IMR-90 (cell line): ENCODE results near the gene SPINK5. TPM values are rescaled to one million over a fixed set of nuclear protein-coding genes. Genes with fewer than 3 reads are reported as not detected.

Source experiments
- ATAC-seq: fragments of 200-7000 bp; cut with Tn5 transposase; 2 replicates; pipeline ENCODE4 v1.9.1; 2020; ENCODE audit warnings: low read depth, mild to moderate bottlenecking, moderate library complexity
- BruUV-seq: library from RNA; stranded (reverse); fragments of 400-500 nt; replicated peaks from 2 replicates; lab custom pipeline; 2021; lab: Mats Ljungman, UMichigan
- CTCF ChIA-PET: fragments of 300-600 bp; formaldehyde crosslinking; extraction: SDS; loops from one replicate; lab custom pipeline; 2021; ENCODE audit warnings: antibody characterized with exemption; lab: Yijun Ruan, JAX
- POLR2A ChIA-PET: fragments of 300-600 bp; sonication (Branson Sonifier 250); formaldehyde crosslinking; loops from one replicate; lab custom pipeline; 2022; ENCODE audit warnings: antibody characterized with exemption; ENCODE audit not compliant: unreplicated experiment; lab: Charles Lee
- DNase-seq: peaks from one replicate; pipeline ENCODE4 v3.0.0; 2013
- H2AFZ ChIP-seq: replicated peaks from 2 replicates; pipeline ENCODE3; 2013; ENCODE audit warnings: low read length, mild to moderate bottlenecking; ENCODE audit not compliant: poor library complexity
- H2AK5ac ChIP-seq: 2 replicates; pipeline ENCODE4 v1.6.1; 2013; ENCODE audit warnings: low read depth, low read length, inconsistent platforms
- H2AK9ac ChIP-seq: replicated peaks from 2 replicates; pipeline ENCODE3; 2013; ENCODE audit warnings: mild to moderate bottlenecking, low read depth, low read length, moderate library complexity; ENCODE audit not compliant: poor library complexity
- H2BK120ac ChIP-seq: 2 replicates; pipeline ENCODE4 v1.6.1; 2013; ENCODE audit warnings: low read depth, low read length, inconsistent platforms
- H2BK15ac ChIP-seq: 3 replicates; pipeline ENCODE4 v1.6.1; 2013; ENCODE audit warnings: low read depth, low read length, inconsistent platforms
- H2BK20ac ChIP-seq: 2 replicates; pipeline ENCODE4 v1.6.1; 2013; ENCODE audit warnings: low read depth, mild to moderate bottlenecking, inconsistent platforms, low read length, moderate library complexity
- H2BK5ac ChIP-seq: 2 replicates; pipeline ENCODE4 v1.6.1; 2013; ENCODE audit warnings: mild to moderate bottlenecking, low read depth, low read length, inconsistent platforms; ENCODE audit not compliant: poor library complexity, severe bottlenecking
- H3K14ac ChIP-seq: replicated peaks from 2 replicates; pipeline ENCODE4 v1.6.1; 2013; ENCODE audit warnings: low read depth, low read length, inconsistent platforms
- H3K18ac ChIP-seq: 2 replicates; pipeline ENCODE4 v1.6.1; 2013; ENCODE audit warnings: low read depth, low read length, control low read depth
- H3K23ac ChIP-seq: 2 replicates; pipeline ENCODE4 v1.6.1; 2013; ENCODE audit warnings: low read depth, low read length, inconsistent platforms
- H3K27ac ChIP-seq: 2 replicates; pipeline ENCODE4 v1.5.1; 2013; ENCODE audit warnings: mild to moderate bottlenecking, control low read depth, low read length; ENCODE audit not compliant: insufficient read depth
- H3K27me3 ChIP-seq: 2 replicates; pipeline ENCODE4 v1.6.1; 2013; ENCODE audit warnings: low read length; ENCODE audit not compliant: control insufficient read depth, insufficient read depth
- H3K36me3 ChIP-seq: 2 replicates; pipeline ENCODE4 v1.6.1; 2013; ENCODE audit warnings: low read length, mixed read lengths; ENCODE audit not compliant: control insufficient read depth, insufficient read depth
- H3K4ac ChIP-seq: 2 replicates; pipeline ENCODE4 v1.6.1; 2013; ENCODE audit warnings: low read depth, low read length, inconsistent platforms
- H3K4me1 ChIP-seq: 2 replicates; pipeline ENCODE4 v1.6.1; 2013; ENCODE audit warnings: low read length, mixed read lengths; ENCODE audit not compliant: control insufficient read depth, insufficient read depth
- H3K4me2 ChIP-seq: 2 replicates; pipeline ENCODE4 v1.6.1; 2013; ENCODE audit warnings: low read depth, mild to moderate bottlenecking, control low read depth, low read length, moderate library complexity
- H3K4me3 ChIP-seq: 2 replicates; pipeline ENCODE4 v1.5.1; 2013; ENCODE audit warnings: low read depth, mild to moderate bottlenecking, control low read depth, low read length, moderate library complexity; ENCODE audit not compliant: insufficient read depth
- H3K56ac ChIP-seq: 2 replicates; pipeline ENCODE4 v1.6.1; 2013; ENCODE audit warnings: low read length, inconsistent platforms; ENCODE audit not compliant: insufficient read depth; ENCODE audit errors: extremely low read depth
- H3K79me1 ChIP-seq, 2 experiments: 2 replicates each; pipeline ENCODE4 v1.6.1; 2013; ENCODE audit warnings: low read length in 2 of 2, inconsistent platforms in 1 of 2, low read depth in 1 of 2
- H3K9ac ChIP-seq: 2 replicates; pipeline ENCODE4 v1.6.1; 2013; ENCODE audit warnings: low read depth, low read length, control low read depth
- H3K9me1 ChIP-seq: 2 replicates; pipeline ENCODE4 v1.6.1; 2013; ENCODE audit warnings: low read length, inconsistent platforms; ENCODE audit not compliant: insufficient read depth
- H3K9me3 ChIP-seq: 2 replicates; pipeline ENCODE4 v1.6.1; 2013; ENCODE audit warnings: low read length; ENCODE audit not compliant: control insufficient read depth, insufficient read depth
- H4K20me1 ChIP-seq: 2 replicates; pipeline ENCODE4 v1.6.1; 2013; ENCODE audit warnings: low read length, inconsistent platforms; ENCODE audit not compliant: insufficient read depth
- H4K5ac ChIP-seq: 2 replicates; pipeline ENCODE4 v1.6.1; 2013; ENCODE audit warnings: mild to moderate bottlenecking, low read depth, low read length, control low read depth
- H4K8ac ChIP-seq, 2 experiments: 2 replicates each; pipeline ENCODE4 v1.6.1; 2013; ENCODE audit warnings: low read depth in 2 of 2, low read length in 2 of 2, control low read depth in 1 of 2, inconsistent platforms in 1 of 2
- H4K91ac ChIP-seq: 2 replicates; pipeline ENCODE4 v1.6.1; 2013; ENCODE audit warnings: low read depth, low read length, inconsistent platforms; ENCODE audit not compliant: insufficient read depth
- BHLHE40 ChIP-seq: fragments of 150-350 bp; IDR thresholded peaks from 2 replicates; pipeline ENCODE4 v1.6.1; 2016; ENCODE audit warnings: mild to moderate bottlenecking, low read depth, low read length
- CEBPB ChIP-seq: IDR thresholded peaks from 2 replicates; pipeline ENCODE4 v1.6.1; 2012; ENCODE audit warnings: low read depth, low read length, improper control_type of control experiment
- CHD1 ChIP-seq: IDR thresholded peaks from 2 replicates; pipeline ENCODE4 v1.6.1; 2012; ENCODE audit warnings: low read depth, low read length, improper control_type of control experiment
- MAFK ChIP-seq: IDR thresholded peaks from 2 replicates; pipeline ENCODE4 v1.6.1; 2012; ENCODE audit warnings: low read depth, low read length, improper control_type of control experiment
- MAZ ChIP-seq: IDR thresholded peaks from 2 replicates; pipeline ENCODE4 v1.6.1; 2012; ENCODE audit warnings: low read depth, mild to moderate bottlenecking, low read length, improper control_type of control experiment, moderate library complexity, borderline replicate concordance
- NFE2L2 ChIP-seq: fragments of 150-350 bp; IDR thresholded peaks from 2 replicates; pipeline ENCODE4 v1.6.1; 2016; ENCODE audit warnings: low read depth, mild to moderate bottlenecking, low read length
- RAD21 ChIP-seq: IDR thresholded peaks from 2 replicates; pipeline ENCODE4 v1.6.1; 2012; ENCODE audit warnings: low read length, improper control_type of control experiment
- RCOR1 ChIP-seq: IDR thresholded peaks from 2 replicates; pipeline ENCODE4 v1.6.1; 2012; ENCODE audit warnings: mild to moderate bottlenecking, low read length, improper control_type of control experiment; ENCODE audit not compliant: insufficient replicate concordance
- RFX5 ChIP-seq: IDR thresholded peaks from 2 replicates; pipeline ENCODE4 v1.8.0; 2012; ENCODE audit warnings: low read depth, mild to moderate bottlenecking, low read length, moderate library complexity
- SMC3 ChIP-seq: fragments of 150-350 bp; IDR thresholded peaks from 2 replicates; pipeline ENCODE4 v1.6.1; 2016; ENCODE audit warnings: low read depth, mild to moderate bottlenecking, antibody characterized with exemption, low read length, moderate library complexity
- USF2 ChIP-seq: fragments of 150-350 bp; IDR thresholded peaks from 2 replicates; pipeline ENCODE4 v1.6.1; 2017; ENCODE audit warnings: mild to moderate bottlenecking, antibody characterized with exemption, low read length, low read depth
- dilution Hi-C: fragments of 300-500 bp; cut with HindIII; formaldehyde crosslinking; loops from one replicate; pipeline ENCODE4 v1.14.3; 2018; ENCODE audit warnings: low sequenced_read_pairs; ENCODE audit not compliant: unreplicated experiment
- in situ Hi-C: fragments of 300-500 bp; cut with MboI; formaldehyde crosslinking; loops from 3 replicates; pipeline ENCODE4 v1.14.3; 2019; ENCODE audit warnings: low sequenced_read_pairs, inconsistent platforms, mixed read lengths
- intact Hi-C: fragments of 100-400 bp; cut with micrococcal nuclease; formaldehyde crosslinking; loops from 2 replicates; pipeline ENCODE4 v1.10.0; 2022
- polyA plus RNA-seq, 3 experiments: library from polyadenylated mRNA; depleted of rRNA; stranded (reverse); fragments of >200 nt; gene quantifications; 2 replicates each; pipeline ENCODE4 v1.2.3, GENCODE V29; 2012; ENCODE audit warnings: low replicate concordance in 1 of 3
- total RNA-seq: library from RNA; depleted of rRNA; stranded (reverse); fragments of >200 nt; gene quantifications from 2 replicates; pipeline ENCODE4 v1.2.3, GENCODE V29; 2012
- TF ChIP-seq, protein P1 (sequence below): fragments of 150-350 bp; IDR thresholded peaks from 2 replicates; pipeline ENCODE4 v1.6.1; 2016; ENCODE audit warnings: low read depth, mild to moderate bottlenecking, low read length, moderate library complexity, borderline replicate concordance
- TF ChIP-seq, protein P2 (sequence below): conservative IDR thresholded peaks from 2 replicates; pipeline ENCODE4 v1.5.1; 2012; ENCODE audit warnings: mild to moderate bottlenecking, low read depth, low read length, improper control_type of control experiment

Gene SPINK5
- total and polyA plus RNA-seq, 2 of the 4 experiments (the other 2 are of a cell fraction), result not detected

GRCh38 chr5:148145916-148146315, 82.1 kb downstream of the SPINK5 start:
- in situ Hi-C loops, result no loop called here

More at GRCh38 chr5:148145916-148146315, 82.1 kb downstream of the SPINK5 start:
- Histone ChIP-seq H3K27ac (no peak overlapping the region), H4K8ac (no peak overlapping the region), H3K4me2 (no peak overlapping the region), H4K91ac (no peak overlapping the region), H3K56ac (no peak overlapping the region), H2BK15ac (no peak overlapping the region), H2AK9ac (no peak overlapping the region), H3K4ac (no peak overlapping the region), H2BK20ac (no peak overlapping the region), H2BK5ac (no peak overlapping the region), H2AK5ac (no peak overlapping the region), H2BK120ac (no peak overlapping the region), H3K27me3 (no peaks in the 10 kb centered on the region), H3K36me3 (no peaks in the 10 kb centered on the region), H3K4me3 (no peak overlapping the region), H3K9me1 (no peaks in the 10 kb centered on the region), H3K18ac (no peak overlapping the region), H3K4me1 (no peaks in the 10 kb centered on the region), H3K23ac (no peak overlapping the region), H4K5ac (no peak overlapping the region), H3K79me1 (no peaks in the 10 kb centered on the region), H3K9ac (no peak overlapping the region), H4K20me1 (no peaks in the 10 kb centered on the region), H2AFZ (no peak overlapping the region), H3K9me3 (no peaks in the 10 kb centered on the region), H3K14ac (no peak overlapping the region)
- DNase-seq, result peak; percentile 4
- no TSS peak for BruUV-seq
- intact Hi-C loops (no loop called here), dilution Hi-C loops (no loop called here)
- TF ChIP-seq USF2 (no peak), BHLHE40 (no peak), NFE2L2 (no peak), RFX5 (no peak), CEBPB (no peak), SMC3 (no peak), CHD1 (no peak), MAFK (no peak), MAZ (no peak), RAD21 (no peak), RCOR1 (no peak)
- TF ChIP-seq, protein P1, sequence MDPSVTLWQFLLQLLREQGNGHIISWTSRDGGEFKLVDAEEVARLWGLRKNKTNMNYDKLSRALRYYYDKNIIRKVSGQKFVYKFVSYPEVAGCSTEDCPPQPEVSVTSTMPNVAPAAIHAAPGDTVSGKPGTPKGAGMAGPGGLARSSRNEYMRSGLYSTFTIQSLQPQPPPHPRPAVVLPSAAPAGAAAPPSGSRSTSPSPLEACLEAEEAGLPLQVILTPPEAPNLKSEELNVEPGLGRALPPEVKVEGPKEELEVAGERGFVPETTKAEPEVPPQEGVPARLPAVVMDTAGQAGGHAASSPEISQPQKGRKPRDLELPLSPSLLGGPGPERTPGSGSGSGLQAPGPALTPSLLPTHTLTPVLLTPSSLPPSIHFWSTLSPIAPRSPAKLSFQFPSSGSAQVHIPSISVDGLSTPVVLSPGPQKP, result no peak
- TF ChIP-seq, protein P2, sequence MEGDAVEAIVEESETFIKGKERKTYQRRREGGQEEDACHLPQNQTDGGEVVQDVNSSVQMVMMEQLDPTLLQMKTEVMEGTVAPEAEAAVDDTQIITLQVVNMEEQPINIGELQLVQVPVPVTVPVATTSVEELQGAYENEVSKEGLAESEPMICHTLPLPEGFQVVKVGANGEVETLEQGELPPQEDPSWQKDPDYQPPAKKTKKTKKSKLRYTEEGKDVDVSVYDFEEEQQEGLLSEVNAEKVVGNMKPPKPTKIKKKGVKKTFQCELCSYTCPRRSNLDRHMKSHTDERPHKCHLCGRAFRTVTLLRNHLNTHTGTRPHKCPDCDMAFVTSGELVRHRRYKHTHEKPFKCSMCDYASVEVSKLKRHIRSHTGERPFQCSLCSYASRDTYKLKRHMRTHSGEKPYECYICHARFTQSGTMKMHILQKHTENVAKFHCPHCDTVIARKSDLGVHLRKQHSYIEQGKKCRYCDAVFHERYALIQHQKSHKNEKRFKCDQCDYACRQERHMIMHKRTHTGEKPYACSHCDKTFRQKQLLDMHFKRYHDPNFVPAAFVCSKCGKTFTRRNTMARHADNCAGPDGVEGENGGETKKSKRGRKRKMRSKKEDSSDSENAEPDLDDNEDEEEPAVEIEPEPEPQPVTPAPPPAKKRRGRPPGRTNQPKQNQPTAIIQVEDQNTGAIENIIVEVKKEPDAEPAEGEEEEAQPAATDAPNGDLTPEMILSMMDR, result no peak
- CTCF ChIA-PET, result interaction anchor here (0.9 to 1.0 kb wide), 2 partner anchors 13 to 228 kb away, joined by 3 to 5 read pairs; no protein-coding TSS in a partner anchor
- POLR2A ChIA-PET, result no interaction called here
- ATAC-seq, result no peak
